HepG2 (cell line): ENCODE data around the gene RAB34. TPM values are rescaled to one million over a fixed set of nuclear protein-coding genes. Genes with fewer than 3 reads are reported as not detected.

Experiments
- ARID5B ChIP-seq: IDR thresholded peaks from 2 replicates; pipeline ENCODE4 v1.4.0; 2020; ENCODE audit warnings: mild to moderate bottlenecking, missing genetic modification reagents
- IRX3 ChIP-seq: sonication (generic); formaldehyde crosslinking; IDR thresholded peaks from 2 replicates; pipeline ENCODE4 v1.8.1; 2023; ENCODE audit warnings: mild to moderate bottlenecking, low read depth, missing genetic modification reagents, borderline replicate concordance
- MAFG ChIP-seq: sonication (generic); formaldehyde crosslinking; IDR thresholded peaks from 2 replicates; pipeline ENCODE4 v1.5.1; 2020; ENCODE audit warnings: mild to moderate bottlenecking, missing genetic modification reagents
- MEF2D ChIP-seq: sonication (generic); formaldehyde crosslinking; IDR thresholded peaks from 2 replicates; pipeline ENCODE4 v1.5.1; 2020; ENCODE audit warnings: mild to moderate bottlenecking, missing genetic modification reagents
- POLR2AphosphoS5 ChIP-seq: IDR thresholded peaks from 2 replicates; pipeline ENCODE4 v1.6.1; 2012; ENCODE audit warnings: low read depth, low read length
- PPARG ChIP-seq: conservative IDR thresholded peaks from 2 replicates; pipeline ENCODE4 v1.6.1; 2016; ENCODE audit warnings: missing biosample characterization, missing genetic modification reagents
- RXRA ChIP-seq: sonication (generic); formaldehyde crosslinking; IDR thresholded peaks from 2 replicates; pipeline ENCODE4 v1.5.1; 2020; ENCODE audit warnings: missing genetic modification reagents
- TEAD3 ChIP-seq: optimal IDR thresholded peaks from 2 replicates; pipeline ENCODE3; 2016; ENCODE audit warnings: borderline replicate concordance
- ZFP41 ChIP-seq: sonication (generic); formaldehyde crosslinking; IDR thresholded peaks from 2 replicates; pipeline ENCODE4 v1.4.0; 2020; ENCODE audit warnings: mild to moderate bottlenecking, missing genetic modification reagents, borderline replicate concordance
- ZNF407 ChIP-seq: sonication (generic); formaldehyde crosslinking; IDR thresholded peaks from one replicate; pipeline ENCODE4 v1.5.1; 2020; ENCODE audit warnings: mild to moderate bottlenecking, missing genetic modification reagents; ENCODE audit errors: not compliant biosample characterization
- ZNF441 ChIP-seq: sonication (generic); formaldehyde crosslinking; IDR thresholded peaks from 2 replicates; pipeline ENCODE4 v1.7.0; 2021; ENCODE audit warnings: missing genetic modification reagents, borderline replicate concordance
- ZNF562 ChIP-seq: sonication (generic); formaldehyde crosslinking; IDR thresholded peaks from 2 replicates; pipeline ENCODE4 v1.8.0; 2022; ENCODE audit warnings: missing genetic modification reagents, borderline replicate concordance
- ZNF790 ChIP-seq: sonication (generic); formaldehyde crosslinking; IDR thresholded peaks from 2 replicates; pipeline ENCODE4 v1.8.0; 2022; ENCODE audit warnings: missing genetic modification reagents, mild to moderate bottlenecking, borderline replicate concordance
- polyA plus RNA-seq, 8 experiments: library from polyadenylated mRNA; depleted of rRNA in 3 of 8; stranded (reverse) in 7 of 8; unstranded in 1 of 8; fragments of >200 nt; fragmentation: Illumina TruSeq in 4 of 8; extraction: Trizol in 4 of 8; gene quantifications; 2 replicates each; pipeline versions ENCODE4 v1.2.1 to v1.2.3, GENCODE V29; 2011 to 2016; ENCODE audit warnings: low read depth in 4 of 8, missing spikeins in 1 of 8, mixed read lengths in 1 of 8; ENCODE audit not compliant: insufficient read depth in 1 of 8
- total RNA-seq, 5 experiments: library from RNA; depleted of rRNA; stranded (reverse); fragments of >200 nt; fragmentation: Illumina TruSeq; extraction: Trizol; gene quantifications; 2 replicates each; pipeline ENCODE4 v1.2.3, GENCODE V29; 2016; ENCODE audit warnings: low read depth in 1 of 5

RAB34 gene
- total and polyA plus RNA-seq, 2 of the 13 experiments (the other 11 are each of a cell fraction or from before 2014, with no cell fraction given), result 0.49 TPM; not detected in 1

- TF ChIP-seq ZNF407 (CRISPR knock-in tag) (peak; percentile 81), MEF2D (peak; percentile 73), MAFG (CRISPR knock-in tag) (no peak), RXRA (CRISPR knock-in tag) (peak; percentile 71), PPARG (CRISPR knock-in tag) (peak; percentile 89), ZNF790 (no peak), ZFP41 (CRISPR knock-in tag) (no peak), TEAD3 (peak; percentile 83), ARID5B (peak; percentile 83), ZNF441 (CRISPR knock-in tag) (peak; percentile 72; the same call in 1 of the 2 replicates), IRX3 (CRISPR knock-in tag) (0 out of 2 replicates have a peak, but pooled peaks have one; percentile 73), ZNF562 (CRISPR knock-in tag) (0 out of 2 replicates have a peak, but pooled peaks have one; percentile 56), POLR2AphosphoS5 (peak; percentile 84)
Observed at GRCh38 chr17:28698253-28698941, 19.3 kb downstream of the RAB34 start (continued).
